Sigmoid colon (tissue), 4 donors: ENCODE data around the gene ADD2.
"Not testable (repeated sequence)": the region's sequence is repeated elsewhere in the genome, so short reads cannot be mapped to it uniquely, and the experiment has no call there.

ENCODE experiments used
- EP300 ChIP-seq, 4 donors: sonication (generic); formaldehyde crosslinking; IDR thresholded peaks; one replicate each; pipeline ENCODE4 v1.6.1; 2017; ENCODE audit warnings: antibody characterized with exemption in 4 of 4
- POLR2A ChIP-seq, 2 donors: fragments of 450-650 bp; IDR thresholded peaks; one replicate each; pipeline ENCODE4 v1.6.1; 2016; ENCODE audit warnings: antibody characterized with exemption in 2 of 2, mild to moderate bottlenecking in 2 of 2, moderate library complexity in 2 of 2
- POLR2AphosphoS5 ChIP-seq, 4 donors: sonication (generic); formaldehyde crosslinking; IDR thresholded peaks; one replicate each; pipeline ENCODE4 v1.6.1; 2017; ENCODE audit warnings: antibody characterized with exemption in 4 of 4
- TF ChIP-seq, protein P1 (sequence below), 4 experiments: fragments of 450-650 bp in 3 of 4; fragments of 200-600 bp in 1 of 4; IDR thresholded peaks; one replicate each; pipeline ENCODE4 v1.5.1; 2016 to 2019; ENCODE audit warnings: antibody characterized with exemption in 4 of 4, mild to moderate bottlenecking in 3 of 4, moderate library complexity in 2 of 4

DNA sequence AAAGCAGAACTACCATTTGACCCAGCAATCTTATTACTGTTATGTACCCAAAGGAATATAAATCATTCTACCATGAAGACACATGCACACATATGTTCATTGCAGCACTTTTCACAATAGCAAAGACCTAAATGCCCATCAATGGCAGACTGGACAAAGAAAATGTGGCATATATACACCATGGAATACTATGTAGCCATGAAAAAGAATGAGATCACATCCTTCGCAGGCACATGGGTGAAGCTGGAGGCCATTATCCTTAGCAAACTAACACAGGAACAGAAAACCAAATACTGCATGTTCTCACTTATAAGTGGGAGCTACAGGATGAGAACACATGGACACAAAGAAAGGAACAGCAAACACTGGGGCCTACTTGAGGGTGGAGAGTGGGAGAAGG lies 28.5 kb downstream of the ADD2 start:
- TF ChIP-seq, protein P1, sequence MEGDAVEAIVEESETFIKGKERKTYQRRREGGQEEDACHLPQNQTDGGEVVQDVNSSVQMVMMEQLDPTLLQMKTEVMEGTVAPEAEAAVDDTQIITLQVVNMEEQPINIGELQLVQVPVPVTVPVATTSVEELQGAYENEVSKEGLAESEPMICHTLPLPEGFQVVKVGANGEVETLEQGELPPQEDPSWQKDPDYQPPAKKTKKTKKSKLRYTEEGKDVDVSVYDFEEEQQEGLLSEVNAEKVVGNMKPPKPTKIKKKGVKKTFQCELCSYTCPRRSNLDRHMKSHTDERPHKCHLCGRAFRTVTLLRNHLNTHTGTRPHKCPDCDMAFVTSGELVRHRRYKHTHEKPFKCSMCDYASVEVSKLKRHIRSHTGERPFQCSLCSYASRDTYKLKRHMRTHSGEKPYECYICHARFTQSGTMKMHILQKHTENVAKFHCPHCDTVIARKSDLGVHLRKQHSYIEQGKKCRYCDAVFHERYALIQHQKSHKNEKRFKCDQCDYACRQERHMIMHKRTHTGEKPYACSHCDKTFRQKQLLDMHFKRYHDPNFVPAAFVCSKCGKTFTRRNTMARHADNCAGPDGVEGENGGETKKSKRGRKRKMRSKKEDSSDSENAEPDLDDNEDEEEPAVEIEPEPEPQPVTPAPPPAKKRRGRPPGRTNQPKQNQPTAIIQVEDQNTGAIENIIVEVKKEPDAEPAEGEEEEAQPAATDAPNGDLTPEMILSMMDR (IDR thresholded peaks at IDR 0.05), result not testable (repeated sequence)
- TF ChIP-seq EP300, POLR2A, POLR2AphosphoS5 (IDR thresholded peaks at IDR 0.05): not testable (repeated sequence)
